ENCODE measurements around the gene RPL18. TPM values are rescaled to one million over a fixed set of nuclear protein-coding genes. Genes with fewer than 3 reads are reported as not detected.

Gene RPL18
- total RNA-seq, 1 experiment from 2014 or later, result 1,339 TPM

GRCh38 chr19:48630296-48631063 is 11.5 kb upstream of the RPL18 start:
- intact Hi-C loops (cut with micrococcal nuclease; ENCODE audit: unreplicated experiment), result no loop called here
- TF ChIP-seq CTCF (IDR thresholded peaks at IDR 0.05; ENCODE audit: unreplicated experiment), result no peak
- no peak overlapping the region for H3K4me3 Mint-ChIP-seq (ENCODE audit: low read depth, unreplicated experiment)
- H3K27me3 Mint-ChIP-seq (ENCODE audit: unreplicated experiment), result no peaks in the 10 kb centered on the region
- CTCF ChIA-PET, result interaction anchor here (1.5 kb wide), 1 partner anchor 15 kb away, joined by 3 read pairs; no protein-coding TSS in a partner anchor
- H3K4me1 Mint-ChIP-seq (ENCODE audit: low read depth, unreplicated experiment), result peaks cover 21% of the 10 kb centered on the region
- H3K36me3 Mint-ChIP-seq (ENCODE audit: insufficient read depth, unreplicated experiment), result peaks cover 45% of the 10 kb centered on the region
- no TSS peak for BruUV-seq (replicated peaks)
- no peaks in the 10 kb centered on the region for H3K9me3 Mint-ChIP-seq (ENCODE audit: low read depth, unreplicated experiment)
- no peak overlapping the region for H3K27ac Mint-ChIP-seq (ENCODE audit: unreplicated experiment)
- DNase-seq, result no peak

- Mint-ChIP-seq H3K4me1 (ENCODE audit: low read depth, unreplicated experiment) (peaks cover 28% of the 10 kb centered on the region), H3K4me3 (ENCODE audit: low read depth, unreplicated experiment) (no peak overlapping the region), H3K9me3 (ENCODE audit: low read depth, unreplicated experiment) (no peaks in the 10 kb centered on the region), H3K27me3 (ENCODE audit: unreplicated experiment) (no peaks in the 10 kb centered on the region), H3K27ac (ENCODE audit: unreplicated experiment) (no peak overlapping the region), H3K36me3 (ENCODE audit: insufficient read depth, unreplicated experiment) (peaks cover 41% of the 10 kb centered on the region)
- CTCF ChIA-PET, result no interaction called here
- no peak for DNase-seq
- no peak for TF ChIP-seq CTCF (IDR thresholded peaks at IDR 0.05; ENCODE audit: unreplicated experiment)
- no TSS peak for BruUV-seq (replicated peaks)
- intact Hi-C loops (cut with micrococcal nuclease; ENCODE audit: unreplicated experiment), result no loop called here
Observed at GRCh38 chr19:48629599-48630295, 10.8 kb upstream of the RPL18 start.

GRCh38 chr19:48629297-48629598 is 10.3 kb upstream of the RPL18 start:
- CTCF ChIA-PET, result no interaction called here
- peaks cover 36% of the 10 kb centered on the region for H3K36me3 Mint-ChIP-seq (ENCODE audit: insufficient read depth, unreplicated experiment)
- TF ChIP-seq CTCF (IDR thresholded peaks at IDR 0.05; ENCODE audit: unreplicated experiment), result no peak
- BruUV-seq (replicated peaks), result no TSS peak
- H3K9me3 Mint-ChIP-seq (ENCODE audit: low read depth, unreplicated experiment), result no peaks in the 10 kb centered on the region
- intact Hi-C loops (cut with micrococcal nuclease; ENCODE audit: unreplicated experiment), result no loop called here
- peaks cover 29% of the 10 kb centered on the region for H3K4me1 Mint-ChIP-seq (ENCODE audit: low read depth, unreplicated experiment)
- no peak overlapping the region for H3K27ac Mint-ChIP-seq (ENCODE audit: unreplicated experiment)
- no peaks in the 10 kb centered on the region for H3K27me3 Mint-ChIP-seq (ENCODE audit: unreplicated experiment)
- no peak overlapping the region for H3K4me3 Mint-ChIP-seq (ENCODE audit: low read depth, unreplicated experiment)
- DNase-seq, result no peak

GRCh38 chr19:48628486-48629296 is 9.7 kb upstream of the RPL18 start:
- TF ChIP-seq CTCF (IDR thresholded peaks at IDR 0.05; ENCODE audit: unreplicated experiment), result no peak
- BruUV-seq (replicated peaks), result no TSS peak
- no peaks in the 10 kb centered on the region for H3K9me3 Mint-ChIP-seq (ENCODE audit: low read depth, unreplicated experiment)
- peaks cover 36% of the 10 kb centered on the region for H3K36me3 Mint-ChIP-seq (ENCODE audit: insufficient read depth, unreplicated experiment)
- H3K4me1 Mint-ChIP-seq (ENCODE audit: low read depth, unreplicated experiment), result peaks cover 31% of the 10 kb centered on the region
- CTCF ChIA-PET, result no interaction called here
- peak overlapping the region; percentile 15 for H3K4me3 Mint-ChIP-seq (ENCODE audit: low read depth, unreplicated experiment)
- intact Hi-C loops (cut with micrococcal nuclease; ENCODE audit: unreplicated experiment), result no loop called here
- no peak for DNase-seq
- no peak overlapping the region for H3K27ac Mint-ChIP-seq (ENCODE audit: unreplicated experiment)
- no peaks in the 10 kb centered on the region for H3K27me3 Mint-ChIP-seq (ENCODE audit: unreplicated experiment)

Measured in Calu3 (cell line).